Tibial nerve (tissue), 4 donors: Measurements from ENCODE around the gene ZNF575. TPM values are rescaled to one million over a fixed set of nuclear protein-coding genes. Genes with fewer than 3 reads are reported as not detected.

Source experiments
- DNase-seq, 2 donors: peaks; one replicate each; pipeline ENCODE4 v3.0.0-alpha.2; 2019; ENCODE audit warnings: low spot score in 2 of 2
- H3K27ac ChIP-seq, 4 donors: fragments of 200-600 bp; sonication (generic) in 3 of 4; one replicate each; pipeline ENCODE4 v1.5.1; 2017 to 2019; ENCODE audit warnings: mild to moderate bottlenecking in 1 of 4
- H3K27me3 ChIP-seq, 2 donors: fragments of 200-600 bp; sonication (generic) in 1 of 2; one replicate each; pipeline versions ENCODE4 v1.5.1 to v1.6.0; 2017 to 2019
- H3K36me3 ChIP-seq, 3 donors: fragments of 200-600 bp; sonication (generic); one replicate each; pipeline ENCODE4 v1.5.1; 2018 to 2019
- H3K4me1 ChIP-seq, 4 donors: fragments of 200-600 bp; sonication (generic) in 3 of 4; one replicate each; pipeline ENCODE4 v1.5.1; 2017 to 2019
- H3K4me3 ChIP-seq, 4 donors: fragments of 200-600 bp; sonication (generic) in 3 of 4; one replicate each; pipeline ENCODE4 v1.5.1; 2017 to 2019; ENCODE audit warnings: mild to moderate bottlenecking in 1 of 4, moderate library complexity in 1 of 4
- H3K9me3 ChIP-seq, 4 donors: fragments of 200-600 bp; sonication (generic) in 3 of 4; one replicate each; pipeline ENCODE4 v1.5.1; 2017 to 2019
- CTCF ChIP-seq, 5 experiments: fragments of 200-600 bp in 3 of 5; fragments of 450-650 bp in 2 of 5; sonication (generic) in 3 of 5; IDR thresholded peaks; one replicate each; pipeline ENCODE4 v1.5.1; 2016 to 2019; ENCODE audit warnings: antibody characterized with exemption in 5 of 5, mild to moderate bottlenecking in 3 of 5, moderate library complexity in 2 of 5
- EP300 ChIP-seq, 2 donors: sonication (generic); formaldehyde crosslinking; IDR thresholded peaks; one replicate each; pipeline ENCODE4 v1.6.1; 2017; ENCODE audit warnings: antibody characterized with exemption in 2 of 2, mild to moderate bottlenecking in 1 of 2
- POLR2A ChIP-seq, 2 donors: fragments of 450-650 bp; IDR thresholded peaks; one replicate each; pipeline ENCODE4 v1.6.1; 2017; ENCODE audit warnings: antibody characterized with exemption in 2 of 2, mild to moderate bottlenecking in 2 of 2, moderate library complexity in 2 of 2
- WGBS, 2 donors: methylation state at CpG; one replicate each; pipeline ENCODE4 v1.1.5; 2018; 5-methylcytosine and 5-hydroxymethylcytosine counted together
- total RNA-seq, 4 donors: library from RNA; depleted of rRNA; stranded (reverse); fragments of >200 nt; gene quantifications; one replicate each; pipeline ENCODE4 v1.1.0, GENCODE V29; 2016

ZNF575 gene
- total RNA-seq, 4 donors from 2014 or later: 0.60 to 0.63 TPM; not detected in 2

- TF ChIP-seq EP300 (IDR thresholded peaks at IDR 0.05) (no peak), POLR2A (IDR thresholded peaks at IDR 0.05) (no peak), CTCF (IDR thresholded peaks at IDR 0.05) (no peak)
- H3K36me3 ChIP-seq: peaks cover 0 to 89% (median 17%) of the 10 kb centered on the region in 3 donors
These were observed 15.7 kb downstream of the ZNF575 start for GRCh38 chr19:43548706-43549105.

GRCh38 chr19:43551399-43552197, 18.6 kb downstream of the ZNF575 start:
- Histone ChIP-seq H3K27me3 (no peaks in the 10 kb centered on the region), H3K36me3 (peaks cover 0 to 89% (median 17%) of the 10 kb centered on the region in 3 donors), H3K9me3 (no peaks in the 10 kb centered on the region), H3K27ac (no peak overlapping the region), H3K4me1 (no peaks in the 10 kb centered on the region), H3K4me3 (no peak overlapping the region)
- no peak for DNase-seq
- TF ChIP-seq POLR2A (IDR thresholded peaks at IDR 0.05) (no peak), EP300 (IDR thresholded peaks at IDR 0.05) (no peak), CTCF (IDR thresholded peaks at IDR 0.05) (no peak)
- WGBS, 2 donors: 86 to 91% methylated on average over 23 of the region's 23 CpGs

More at GRCh38 chr19:43548706-43549105, 15.7 kb downstream of the ZNF575 start:
- Histone ChIP-seq H3K27ac (no peak overlapping the region), H3K4me1 (no peaks in the 10 kb centered on the region), H3K9me3 (no peaks in the 10 kb centered on the region), H3K27me3 (no peaks in the 10 kb centered on the region), H3K4me3 (no peak overlapping the region)
- no peak for DNase-seq
- WGBS, 2 donors: 76 to 87% methylated on average over 2 of the region's 2 CpGs

GRCh38 chr19:43552198-43552450, 19.1 kb downstream of the ZNF575 start:
- no peak overlapping the region for H3K4me3 ChIP-seq
- no peak overlapping the region for H3K27ac ChIP-seq
- H3K36me3 ChIP-seq: peaks cover 0 to 87% (median 17%) of the 10 kb centered on the region in 3 donors
- no peak for DNase-seq
- H3K27me3 ChIP-seq: no peaks in the 10 kb centered on the region
- H3K9me3 ChIP-seq: no peaks in the 10 kb centered on the region
- H3K4me1 ChIP-seq: no peaks in the 10 kb centered on the region
- WGBS, 2 donors: 76 to 85% methylated on average over 3 of the region's 3 CpGs
- TF ChIP-seq POLR2A (IDR thresholded peaks at IDR 0.05) (no peak), CTCF (IDR thresholded peaks at IDR 0.05) (no peak), EP300 (IDR thresholded peaks at IDR 0.05) (no peak)

GRCh38 chr19:43552616-43553015, 19.6 kb downstream of the ZNF575 start:
- no peak overlapping the region for H3K27ac ChIP-seq
- H3K36me3 ChIP-seq: peaks cover 0 to 87% (median 17%) of the 10 kb centered on the region in 3 donors
- TF ChIP-seq POLR2A (IDR thresholded peaks at IDR 0.05): no peak
- TF ChIP-seq EP300 (IDR thresholded peaks at IDR 0.05): no peak
- TF ChIP-seq CTCF (IDR thresholded peaks at IDR 0.05): no peak
- H3K4me1 ChIP-seq: no peaks in the 10 kb centered on the region
- no peaks in the 10 kb centered on the region for H3K9me3 ChIP-seq
- WGBS, 2 donors: 78% methylated on average over 3 of the region's 3 CpGs
- H3K4me3 ChIP-seq: no peak overlapping the region
- H3K27me3 ChIP-seq: no peaks in the 10 kb centered on the region
- DNase-seq: no peak

- no peak overlapping the region for H3K4me3 ChIP-seq
- no peak for DNase-seq
- H3K27ac ChIP-seq: no peak overlapping the region
- TF ChIP-seq CTCF (IDR thresholded peaks at IDR 0.05): no peak
- no peak for TF ChIP-seq EP300 (IDR thresholded peaks at IDR 0.05)
- TF ChIP-seq POLR2A (IDR thresholded peaks at IDR 0.05): no peak
- no peaks in the 10 kb centered on the region for H3K27me3 ChIP-seq
- peaks cover 0 to 91% (median 17%) of the 10 kb centered on the region in 3 donors for H3K36me3 ChIP-seq
- H3K4me1 ChIP-seq: no peaks in the 10 kb centered on the region
- WGBS, 2 donors: 93 to 98% methylated on average over 3 to 4 of the region's 4 CpGs
- H3K9me3 ChIP-seq: no peaks in the 10 kb centered on the region
These were observed 20.7 kb downstream of the ZNF575 start for GRCh38 chr19:43553656-43554055.
